HG02588 (cell line): ENCODE results near the gene TCF21.
A peak's percentile ranks its signal among the peaks of the same experiment; 100 is the strongest.
"Not testable (repeated sequence)": the region's sequence is repeated elsewhere in the genome, so short reads cannot be mapped to it uniquely, and the experiment has no call there.

Experiments used
- ATAC-seq: cut with Tn5 transposase; IDR thresholded peaks from one replicate; pipeline ENCODE4 v1.9.1; 2021; ENCODE audit warnings: mild to moderate bottlenecking, moderate library complexity; ENCODE audit not compliant: unreplicated experiment

Gene TCF21

DNA sequence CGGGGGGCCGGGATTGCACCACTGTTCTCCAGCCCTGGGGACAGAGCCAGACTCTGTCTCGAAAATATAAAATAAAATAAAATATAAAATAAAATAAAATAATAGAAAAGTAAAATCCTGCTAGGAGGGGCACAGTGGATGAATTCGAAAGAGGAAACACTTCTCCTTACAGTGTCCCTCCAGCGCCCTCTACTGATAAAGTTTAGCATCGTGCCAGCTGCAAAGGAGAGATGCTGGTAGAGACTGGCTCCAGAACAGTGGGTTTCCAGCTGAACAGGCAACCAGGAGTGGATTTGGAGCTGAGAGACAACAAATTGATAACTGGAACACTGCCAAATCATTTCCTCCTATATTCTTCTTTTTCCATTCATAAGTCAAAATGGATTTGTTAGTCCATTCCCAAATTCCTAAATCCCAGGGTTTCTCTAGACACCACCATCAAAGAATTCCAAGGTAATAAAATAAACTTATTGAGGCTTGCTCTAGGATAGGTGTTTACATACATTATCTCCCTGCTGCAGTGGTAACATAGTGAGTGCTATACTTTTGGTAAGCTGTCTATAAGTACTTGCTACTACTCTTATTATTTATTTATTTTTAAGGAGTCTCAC is 32.4 kb downstream of the TCF21 start:
- peak; percentile 53 for ATAC-seq

DNA sequence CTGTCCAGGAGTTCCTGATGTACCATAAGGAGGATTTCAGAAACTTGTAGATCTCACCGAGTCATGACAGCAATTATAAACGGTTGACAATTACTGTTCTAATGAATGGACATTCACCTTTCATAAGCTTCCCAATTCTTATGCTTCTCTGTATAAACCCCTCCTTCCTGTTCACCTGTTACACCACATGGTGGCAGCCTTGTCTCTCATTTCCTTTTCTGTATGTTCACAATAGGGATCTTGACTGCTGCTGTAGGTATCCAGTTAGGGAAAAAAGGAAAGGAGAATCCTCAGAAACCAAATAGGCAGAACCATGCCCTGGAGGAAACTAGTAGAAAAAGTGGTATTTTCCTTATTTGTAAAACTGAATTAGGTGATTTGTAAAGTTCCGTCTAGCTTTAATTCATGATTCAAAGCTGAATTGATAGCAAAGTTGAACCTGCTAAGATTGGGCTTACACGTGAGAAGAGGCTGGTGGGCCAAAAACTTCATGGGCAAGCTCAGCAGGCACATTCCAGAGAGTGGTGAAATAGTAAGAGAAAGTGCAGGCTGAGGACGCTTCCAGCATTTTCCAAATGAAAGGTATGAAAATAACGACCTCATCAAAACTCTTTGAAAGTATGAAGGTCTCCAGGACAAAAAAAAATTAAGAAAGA is 35.2 kb downstream of the TCF21 start:
- peak; percentile 85 for ATAC-seq

DNA sequence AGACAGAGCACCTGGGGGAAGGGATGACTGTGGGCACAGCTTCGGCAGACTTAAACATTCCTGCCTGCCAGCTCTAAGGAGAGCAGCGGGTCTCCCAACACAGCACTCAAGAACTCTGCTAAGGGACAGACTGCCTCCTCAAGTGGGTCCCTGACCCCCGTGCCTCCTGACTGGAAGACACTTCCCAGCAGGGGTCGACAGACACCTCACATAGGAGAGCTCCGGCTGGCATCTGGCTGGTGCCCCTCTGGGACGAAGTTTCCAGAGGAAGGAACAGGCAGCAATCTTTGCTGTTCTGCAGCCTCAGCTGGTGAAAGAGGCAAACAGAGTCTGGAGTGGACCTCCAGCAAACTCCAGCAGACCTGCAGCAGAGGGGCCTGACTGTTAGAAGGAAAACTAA is 42.3 kb downstream of the TCF21 start:
- ATAC-seq: not testable (repeated sequence)

DNA sequence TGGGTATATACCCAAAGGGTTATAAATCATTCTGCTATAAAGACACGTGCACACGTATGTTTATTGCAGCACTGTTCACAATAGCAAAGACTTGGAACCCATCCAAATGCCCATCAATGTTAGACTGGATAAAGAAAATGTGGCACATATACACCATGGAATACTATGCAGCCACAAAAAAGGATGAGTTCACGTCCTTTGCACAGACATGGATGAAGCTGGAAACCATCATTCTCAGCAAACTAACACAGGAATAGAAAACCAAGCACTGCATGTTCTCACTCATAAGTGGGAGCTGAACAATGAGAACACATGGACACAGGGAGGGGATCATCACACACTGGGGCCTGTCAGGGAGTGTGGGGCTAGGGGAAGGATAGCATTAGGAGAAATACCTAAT is 47.4 kb downstream of the TCF21 start:
- not testable (repeated sequence) for ATAC-seq

DNA sequence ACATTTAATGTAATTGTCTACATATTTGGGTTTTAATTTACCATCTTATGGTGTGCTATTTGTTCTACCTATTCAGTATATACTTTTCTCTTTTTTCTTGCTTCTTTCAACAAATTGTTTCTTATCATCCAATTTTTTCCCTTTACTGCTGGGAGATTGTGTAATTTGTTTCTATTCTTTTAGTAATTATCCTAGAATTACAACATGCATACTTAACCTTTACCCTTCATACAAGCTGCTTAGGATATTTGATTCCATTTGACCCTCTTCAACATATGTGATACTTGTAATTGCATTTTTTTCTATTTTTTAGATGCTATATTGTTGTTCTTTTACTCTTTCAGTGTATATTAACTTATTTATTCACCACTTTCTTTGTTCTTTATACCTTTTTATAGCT is 49.0 kb downstream of the TCF21 start:
- no peak for ATAC-seq

DNA sequence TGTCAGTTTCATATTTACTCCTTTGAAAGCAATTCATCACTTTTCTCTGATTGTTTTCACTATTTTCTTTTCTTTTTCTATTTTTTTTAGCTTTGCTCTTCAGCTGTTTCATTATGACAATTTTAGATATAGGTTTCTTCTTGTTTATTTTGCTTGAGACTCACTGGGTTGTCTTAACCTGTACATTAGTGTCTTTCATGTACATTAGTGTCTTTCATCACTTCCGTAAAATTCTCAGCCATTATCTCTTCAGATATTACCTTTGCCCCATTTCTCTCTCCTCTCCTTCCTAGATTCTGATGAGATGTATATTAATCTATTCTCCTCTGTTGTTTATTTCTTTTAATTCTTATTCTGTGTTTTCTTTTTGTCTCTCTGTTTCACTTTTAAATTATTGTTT is 49.6 kb downstream of the TCF21 start:
- ATAC-seq: no peak

DNA sequence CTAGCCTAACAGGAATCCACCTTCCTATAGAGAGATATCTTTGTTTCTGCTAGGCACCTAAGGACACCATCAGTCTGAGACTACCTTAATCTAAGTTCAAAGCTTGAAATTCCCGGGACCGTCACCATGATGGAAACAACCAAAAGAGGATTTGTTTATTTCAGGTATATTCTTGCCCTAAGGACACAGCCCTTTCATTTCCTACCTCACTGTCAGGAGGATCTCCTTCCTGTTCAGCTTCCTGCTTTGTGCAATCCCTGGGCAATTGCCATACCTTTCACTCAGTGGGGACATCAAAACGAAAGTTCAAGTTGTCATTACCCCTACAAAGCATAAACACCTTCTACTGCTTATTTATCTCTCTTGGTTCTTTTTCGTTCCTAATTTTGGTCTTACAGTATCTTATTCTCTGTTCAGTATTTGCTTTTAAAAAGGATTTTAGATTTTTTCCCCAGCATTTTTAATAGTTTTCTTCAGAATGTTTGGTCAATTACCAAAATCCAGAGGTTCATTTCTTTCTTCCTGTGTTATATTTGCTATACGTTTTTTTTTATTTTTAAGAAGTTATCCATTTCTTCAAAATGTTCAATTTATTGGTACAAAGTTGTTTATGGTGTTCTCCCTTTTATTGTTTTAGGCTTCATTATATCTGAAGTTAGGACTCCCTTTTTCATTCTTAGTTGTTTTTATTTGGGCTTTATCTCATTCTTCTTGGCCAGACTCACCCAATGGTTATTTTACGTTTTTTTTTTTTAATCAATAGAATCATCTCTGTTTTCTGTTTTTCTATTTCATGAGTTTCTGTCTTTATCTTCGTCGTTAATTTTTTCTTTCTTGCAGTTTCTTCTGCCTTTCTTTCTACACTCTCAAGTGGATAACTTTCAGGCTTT is 51.1 kb downstream of the TCF21 start:
- no peak for ATAC-seq
